Body of pancreas (tissue), 4 donors: ENCODE data around the gene ATP10A. TPM values are rescaled to one million over a fixed set of nuclear protein-coding genes. Genes with fewer than 3 reads are reported as not detected.

ENCODE experiments used
- ATAC-seq: fragments of 150-250 bp; one replicate; pipeline ENCODE4 v1.9.1; 2016
- DNase-seq, 4 donors: peaks; one replicate each; pipeline ENCODE4 v3.0.0-alpha.2; 2019
- H3K27ac ChIP-seq, 4 donors: fragments of 200-600 bp; sonication (generic); 1 replicate in 3 of 4; 2 replicates in 1 of 4; pipeline versions ENCODE4 v1.5.1 to v1.6.1; 2016 to 2019; ENCODE audit warnings: mild to moderate bottlenecking in 1 of 4, mixed read lengths in 1 of 4, moderate library complexity in 1 of 4
- H3K27me3 ChIP-seq, 2 donors: fragments of 200-600 bp; sonication (generic); one replicate each; pipeline ENCODE4 v1.6.0; 2016; ENCODE audit warnings: mild to moderate bottlenecking in 1 of 2
- H3K36me3 ChIP-seq, 2 donors: fragments of 200-600 bp; sonication (generic); replicated peaks in 1 of 2; 2 replicates each; pipeline ENCODE4 v1.5.1; 2016; ENCODE audit warnings: low read depth in 2 of 2; ENCODE audit not compliant: insufficient read depth in 1 of 2
- H3K4me1 ChIP-seq: fragments of 200-600 bp; sonication (generic); one replicate; pipeline ENCODE4 v1.6.0; 2016
- H3K4me3 ChIP-seq, 2 donors: fragments of 200-600 bp; sonication (generic); 1 replicate in 1 of 2; 2 replicates in 1 of 2; pipeline ENCODE4 v1.5.1; 2016 to 2019
- H3K9me3 ChIP-seq, 3 donors: fragments of 200-600 bp; sonication (generic); 1 replicate in 2 of 3; 2 replicates in 1 of 3; pipeline ENCODE4 v1.5.1; 2016
- CTCF ChIP-seq, 7 experiments: fragments of 450-650 bp in 4 of 7; fragments of 200-600 bp in 3 of 7; sonication (generic) in 3 of 7; IDR thresholded peaks; one replicate each; pipeline ENCODE4 v1.5.1; 2016 to 2019; ENCODE audit warnings: antibody characterized with exemption in 7 of 7
- POLR2A ChIP-seq, 3 donors: fragments of 450-650 bp; IDR thresholded peaks; one replicate each; pipeline ENCODE4 v1.6.1; 2016; ENCODE audit warnings: antibody characterized with exemption in 3 of 3, mild to moderate bottlenecking in 2 of 3
- WGBS, 2 donors: methylation state at CpG; one replicate each; pipeline ENCODE4 v1.1.5; 2017; 5-methylcytosine and 5-hydroxymethylcytosine counted together
- intact Hi-C: fragments of 100-400 bp; cut with DNase I; formaldehyde crosslinking; loops from one replicate; pipeline ENCODE4 v1.15.1; 2023
- total RNA-seq, 2 donors: library from RNA; depleted of rRNA; stranded (reverse); fragments of >200 nt; gene quantifications; one replicate each; pipeline ENCODE4 v1.1.0, GENCODE V29; 2016

Gene ATP10A
- total RNA-seq, 2 donors from 2014 or later = 1.3 to 2.0 TPM

GRCh38 chr15:25893596-25893995 is 30.5 kb upstream of the ATP10A start:
- H3K9me3 ChIP-seq = no peaks in the 10 kb centered on the region
- no peak overlapping the region for H3K4me3 ChIP-seq
- DNase-seq (no peak), ATAC-seq (no peak)
- no peaks in the 10 kb centered on the region for H3K27me3 ChIP-seq
- no peaks in the 10 kb centered on the region for H3K36me3 ChIP-seq
- H3K4me1 ChIP-seq = no peaks in the 10 kb centered on the region
- intact Hi-C loops = no loop called here
- H3K27ac ChIP-seq = no peak overlapping the region
- TF ChIP-seq CTCF (IDR thresholded peaks at IDR 0.05) = no peak
- no peak for TF ChIP-seq POLR2A (IDR thresholded peaks at IDR 0.05)
- WGBS, 2 donors = 67 to 77% methylated on average over 5 of the region's 5 CpGs

- H3K27ac ChIP-seq = no peak overlapping the region
- no peak for DNase-seq
- no peaks in the 10 kb centered on the region for H3K36me3 ChIP-seq
- H3K9me3 ChIP-seq = no peaks in the 10 kb centered on the region
- H3K27me3 ChIP-seq = no peaks in the 10 kb centered on the region
- intact Hi-C loops = no loop called here
- TF ChIP-seq POLR2A (IDR thresholded peaks at IDR 0.05) (no peak), CTCF (IDR thresholded peaks at IDR 0.05) (no peak)
- no peaks in the 10 kb centered on the region for H3K4me1 ChIP-seq
- 4 to 16% methylated on average over 3 of the region's 3 CpGs for WGBS, 2 donors
- ATAC-seq = no peak
- H3K4me3 ChIP-seq = no peak overlapping the region
Measured at GRCh38 chr15:25892126-25892525, 29.0 kb upstream of the ATP10A start.

- Histone ChIP-seq H3K36me3 (no peaks in the 10 kb centered on the region), H3K27me3 (no peaks in the 10 kb centered on the region), H3K9me3 (no peaks in the 10 kb centered on the region), H3K27ac (no peak overlapping the region), H3K4me1 (no peaks in the 10 kb centered on the region), H3K4me3 (no peak overlapping the region)
- WGBS, 2 donors = 77 to 78% methylated on average over 4 of the region's 4 CpGs
- ATAC-seq (no peak), DNase-seq (no peak)
- TF ChIP-seq CTCF (IDR thresholded peaks at IDR 0.05) (no peak), POLR2A (IDR thresholded peaks at IDR 0.05) (no peak)
- intact Hi-C loops = no loop called here
Measured at GRCh38 chr15:25891081-25891480, 28.0 kb upstream of the ATP10A start.

- WGBS, 2 donors = 60 to 76% methylated on average over 5 of the region's 5 CpGs
- Histone ChIP-seq H3K27me3 (no peaks in the 10 kb centered on the region), H3K27ac (no peak overlapping the region), H3K9me3 (no peaks in the 10 kb centered on the region), H3K4me3 (no peak overlapping the region), H3K36me3 (no peaks in the 10 kb centered on the region), H3K4me1 (no peaks in the 10 kb centered on the region)
- ATAC-seq = no peak
- intact Hi-C loops = no loop called here
- no peak for DNase-seq
- TF ChIP-seq CTCF (IDR thresholded peaks at IDR 0.05) (no peak), POLR2A (IDR thresholded peaks at IDR 0.05) (no peak)
Measured at GRCh38 chr15:25890529-25890928, 27.4 kb upstream of the ATP10A start.

- H3K4me3 ChIP-seq = no peak overlapping the region
- DNase-seq (no peak), ATAC-seq (no peak)
- H3K9me3 ChIP-seq = no peaks in the 10 kb centered on the region
- TF ChIP-seq CTCF (IDR thresholded peaks at IDR 0.05) (no peak), POLR2A (IDR thresholded peaks at IDR 0.05) (no peak)
- H3K4me1 ChIP-seq = no peaks in the 10 kb centered on the region
- H3K36me3 ChIP-seq = no peaks in the 10 kb centered on the region
- no peak overlapping the region for H3K27ac ChIP-seq
- 25 to 36% methylated on average over 3 of the region's 3 CpGs for WGBS, 2 donors
- H3K27me3 ChIP-seq = no peaks in the 10 kb centered on the region
- intact Hi-C loops = no loop called here
Measured at GRCh38 chr15:25887870-25888269, 24.7 kb upstream of the ATP10A start.
